Bronchial epithelial cell (primary cell): ENCODE measurements around the gene NFKBIB. TPM values are rescaled to one million over a fixed set of nuclear protein-coding genes. Genes with fewer than 3 reads are reported as not detected.

Experiments used
- DNase-seq: peaks from one replicate; pipeline ENCODE4 v3.0.0-alpha.2; 2010; ENCODE audit warnings: low read depth
- FAIRE-seq: peaks from 2 replicates; lab custom pipeline; 2011; peaks lifted over from hg19 to GRCh38; lab: Jason Lieb, UNC
- H3K27me3 ChIP-seq: 2 replicates; pipeline ENCODE4 v1.5.1; 2011; ENCODE audit warnings: low read length; ENCODE audit not compliant: control insufficient read depth, insufficient read depth
- H3K36me3 ChIP-seq: 2 replicates; pipeline ENCODE4 v1.5.1; 2011; ENCODE audit warnings: low read length; ENCODE audit not compliant: control insufficient read depth, insufficient read depth
- H3K4me3 ChIP-seq: 2 replicates; pipeline ENCODE4 v1.5.1; 2011; ENCODE audit warnings: mild to moderate bottlenecking, low read depth, low read length, control low read depth
- total RNA-seq: library from RNA; depleted of rRNA; stranded (reverse); fragments of >200 nt; gene quantifications from 2 replicates; pipeline ENCODE4 v1.2.1, GENCODE V29; 2014
- TF ChIP-seq, protein P1 (sequence below): IDR thresholded peaks from 2 replicates; pipeline ENCODE4 v1.5.1; 2011; ENCODE audit warnings: mild to moderate bottlenecking, moderate library complexity, low read length, control low read depth, inconsistent platforms; ENCODE audit not compliant: insufficient read depth, severe bottlenecking

NFKBIB gene
- total RNA-seq, 1 donor from 2014 or later: 23.2 TPM

DNA sequence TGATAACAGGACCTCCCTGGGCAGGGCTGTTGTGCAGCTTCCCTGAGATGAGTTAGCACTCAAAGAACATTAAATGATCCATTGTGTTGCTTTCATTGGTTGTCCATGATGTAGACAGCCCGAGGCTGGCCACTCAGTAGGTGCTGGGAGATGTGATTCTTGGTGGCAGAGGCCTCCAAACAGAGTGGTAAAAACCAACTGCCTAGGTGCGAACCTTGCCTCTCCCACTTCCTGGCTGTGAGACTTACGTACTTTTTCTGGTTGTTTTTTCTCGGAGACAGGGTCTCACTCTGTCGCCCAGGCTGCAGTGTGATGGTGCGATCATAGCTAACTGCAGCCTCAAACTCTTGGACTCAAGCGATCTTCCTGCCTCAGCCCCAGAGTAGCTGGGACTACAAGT, 24.6 kb downstream of the NFKBIB start:
- TF ChIP-seq, protein P1, sequence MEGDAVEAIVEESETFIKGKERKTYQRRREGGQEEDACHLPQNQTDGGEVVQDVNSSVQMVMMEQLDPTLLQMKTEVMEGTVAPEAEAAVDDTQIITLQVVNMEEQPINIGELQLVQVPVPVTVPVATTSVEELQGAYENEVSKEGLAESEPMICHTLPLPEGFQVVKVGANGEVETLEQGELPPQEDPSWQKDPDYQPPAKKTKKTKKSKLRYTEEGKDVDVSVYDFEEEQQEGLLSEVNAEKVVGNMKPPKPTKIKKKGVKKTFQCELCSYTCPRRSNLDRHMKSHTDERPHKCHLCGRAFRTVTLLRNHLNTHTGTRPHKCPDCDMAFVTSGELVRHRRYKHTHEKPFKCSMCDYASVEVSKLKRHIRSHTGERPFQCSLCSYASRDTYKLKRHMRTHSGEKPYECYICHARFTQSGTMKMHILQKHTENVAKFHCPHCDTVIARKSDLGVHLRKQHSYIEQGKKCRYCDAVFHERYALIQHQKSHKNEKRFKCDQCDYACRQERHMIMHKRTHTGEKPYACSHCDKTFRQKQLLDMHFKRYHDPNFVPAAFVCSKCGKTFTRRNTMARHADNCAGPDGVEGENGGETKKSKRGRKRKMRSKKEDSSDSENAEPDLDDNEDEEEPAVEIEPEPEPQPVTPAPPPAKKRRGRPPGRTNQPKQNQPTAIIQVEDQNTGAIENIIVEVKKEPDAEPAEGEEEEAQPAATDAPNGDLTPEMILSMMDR: no peak
- no peak for FAIRE-seq
- Histone ChIP-seq H3K36me3 (peaks cover 7% of the 10 kb centered on the region), H3K4me3 (no peak overlapping the region), H3K27me3 (no peaks in the 10 kb centered on the region)
- no peak for DNase-seq

DNA sequence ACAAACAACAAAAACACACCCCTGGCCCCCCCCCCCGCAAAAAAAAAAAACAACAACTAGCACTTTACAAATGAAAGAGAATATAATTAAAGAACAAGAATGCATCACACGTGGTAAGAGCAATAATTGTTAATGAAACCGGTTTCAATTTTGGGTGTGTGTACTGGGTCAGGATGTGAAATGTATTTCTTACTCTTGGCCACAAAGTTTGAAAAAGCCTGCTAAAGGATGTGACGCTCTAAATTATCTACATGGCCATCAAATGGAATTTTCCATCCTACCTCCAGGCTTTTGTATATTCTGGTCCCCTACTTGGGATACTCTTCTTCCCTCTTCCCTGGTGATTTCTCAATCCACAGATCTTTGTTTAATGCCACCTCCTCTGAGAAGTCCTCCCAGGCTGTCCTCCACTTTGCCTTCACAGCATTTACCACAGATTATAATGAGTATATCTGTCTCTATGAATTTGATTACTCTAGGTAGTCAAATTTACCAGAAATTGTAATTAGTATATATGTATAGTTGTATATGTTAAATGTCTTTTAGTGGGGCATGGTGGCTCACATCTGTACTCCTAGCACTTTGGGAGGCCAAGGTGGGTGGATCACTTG, 28.7 kb downstream of the NFKBIB start:
- FAIRE-seq (no peak), DNase-seq (no peak)
- no peak overlapping the region for H3K4me3 ChIP-seq
- peaks cover 9% of the 10 kb centered on the region for H3K36me3 ChIP-seq
- TF ChIP-seq, protein P1: no peak
- no peaks in the 10 kb centered on the region for H3K27me3 ChIP-seq

DNA sequence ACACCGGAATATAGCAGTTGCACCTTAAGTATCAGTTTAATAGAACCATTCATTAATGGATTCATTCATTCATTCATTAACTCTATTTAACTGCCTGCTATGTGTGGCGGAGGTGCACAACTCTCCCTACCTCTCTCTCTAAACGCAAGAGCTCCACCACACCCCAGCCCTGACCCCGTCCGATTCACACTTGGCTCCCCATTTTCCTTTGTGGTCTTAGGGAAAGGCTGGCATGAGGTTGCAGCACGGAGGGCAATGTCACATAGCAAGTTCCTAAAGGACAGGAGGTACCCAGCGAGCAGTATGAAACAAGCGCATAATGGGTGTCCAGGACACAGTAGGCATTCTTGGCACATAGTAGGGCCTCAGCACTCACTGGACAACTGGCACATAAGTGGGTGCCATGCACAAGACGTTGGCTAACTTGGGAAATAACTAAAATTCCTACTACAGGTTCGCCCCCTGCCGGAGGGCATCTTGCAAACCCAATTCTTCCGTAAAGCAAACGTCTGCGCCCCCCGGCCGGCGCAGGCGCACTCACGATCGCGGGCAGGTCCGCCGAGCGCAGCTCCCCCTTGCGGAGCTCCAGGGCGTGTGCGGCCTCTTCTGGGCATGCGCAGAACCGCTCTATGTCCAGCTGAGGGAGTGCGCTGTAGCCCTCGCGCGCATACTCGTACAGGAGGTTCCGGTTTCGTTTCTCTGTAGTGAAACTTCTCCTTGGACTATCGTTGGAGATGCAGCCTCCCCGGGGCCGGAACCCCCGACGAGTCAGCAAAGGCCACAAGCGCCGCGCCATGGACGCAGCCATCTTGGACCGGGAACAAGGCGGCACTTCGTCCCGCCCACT, 30.4 kb downstream of the NFKBIB start, which contains the start of gene SARS2:
Gene SARS2 (minus strand): TSS at position 835 of the 847 bp plus-strand sequence. CDS start 27 bp downstream, at position 808.
- H3K27me3 ChIP-seq: no peaks in the 10 kb centered on the region
- DNase-seq: peak; percentile 79
- peak within 1 kb of the TSS; percentile 60 for H3K4me3 ChIP-seq
- peaks cover 9% of the 10 kb centered on the region for H3K36me3 ChIP-seq
- no peak for FAIRE-seq
- TF ChIP-seq, protein P1: peak; percentile 98

DNA sequence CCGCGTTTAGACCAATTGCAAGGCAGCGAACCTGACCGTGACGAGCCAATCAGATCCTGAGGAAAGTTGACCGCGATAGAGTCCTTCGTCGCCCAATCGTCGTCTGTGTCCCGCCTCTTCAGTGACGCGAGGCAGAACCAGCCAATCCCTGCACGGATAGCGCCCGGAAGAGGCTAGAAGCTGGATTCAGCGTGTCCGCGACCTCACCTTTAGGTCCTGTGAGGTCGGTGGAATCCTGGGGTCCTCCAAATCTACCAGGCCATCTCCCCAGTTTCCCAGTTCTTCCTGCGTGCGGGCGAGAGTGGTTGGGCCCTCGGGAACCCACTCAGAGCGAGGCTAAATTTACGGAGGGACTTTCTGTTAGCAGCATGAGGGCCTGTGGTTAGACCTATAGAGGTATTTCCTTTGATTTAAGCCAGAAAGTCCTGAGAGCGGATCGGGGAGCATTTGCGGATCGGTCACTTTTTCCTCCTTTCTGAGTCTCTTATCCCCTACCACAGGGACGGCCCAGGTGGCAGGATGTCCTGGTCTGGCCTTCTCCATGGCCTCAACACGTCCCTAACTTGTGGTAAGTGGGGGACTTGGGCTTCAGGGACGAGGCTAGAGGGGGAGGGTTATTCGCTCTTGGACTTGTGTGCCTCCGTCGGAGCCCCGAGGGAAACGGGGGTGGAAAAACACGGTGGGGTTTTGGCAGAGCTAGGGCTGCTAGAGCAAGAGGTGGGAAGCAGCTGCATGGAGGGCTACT, 31.2 kb downstream of the NFKBIB start, which contains the start of gene MRPS12:
Gene MRPS12 (plus strand): TSS at position 169 of the 745 bp plus-strand sequence. CDS start 351 bp downstream, at position 520.
- Histone ChIP-seq H3K4me3 (peak within 1 kb of the TSS; percentile 60), H3K36me3 (peaks cover 6% of the 10 kb centered on the region), H3K27me3 (no peaks in the 10 kb centered on the region)
- TF ChIP-seq, protein P1: no peak
- peak; percentile 98 for DNase-seq
- FAIRE-seq: peak; percentile 93

DNA sequence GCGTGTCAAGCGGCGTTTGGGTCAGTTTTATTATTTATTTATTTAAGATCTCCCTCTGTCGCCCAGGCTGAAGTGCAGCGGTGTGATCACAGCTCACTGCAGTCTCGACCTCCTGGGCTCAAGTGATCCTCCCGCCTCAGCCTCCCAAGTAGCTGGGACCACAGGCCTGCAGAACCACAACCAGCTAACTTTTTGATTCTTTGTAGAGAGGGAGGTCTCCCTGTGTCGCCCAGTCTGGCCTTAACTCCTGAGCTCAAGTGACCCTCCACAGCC, 31.7 kb downstream of the NFKBIB start:
- no peak for FAIRE-seq
- no peaks in the 10 kb centered on the region for H3K27me3 ChIP-seq
- H3K36me3 ChIP-seq: peaks cover 5% of the 10 kb centered on the region
- TF ChIP-seq, protein P1: no peak
- peak overlapping the region; percentile 60 for H3K4me3 ChIP-seq
- no peak for DNase-seq
